NCI-H748 (cell line): ENCODE data around the gene SNX9.
"Not testable (repeated sequence)": the region's sequence is repeated elsewhere in the genome, so short reads cannot be mapped to it uniquely, and the experiment has no call there.

ENCODE experiments used
- DNase-seq: peaks from one replicate; lab custom pipeline; 2025; ENCODE audit not compliant: unreplicated experiment; lab: John Stamatoyannopoulos, UW

Gene SNX9

GRCh38 chr6:157853902-157854502 lies 31.0 kb downstream of the SNX9 start:
- DNase-seq = no peak

GRCh38 chr6:157855325-157855724 lies 32.3 kb downstream of the SNX9 start:
- DNase-seq = no peak

- DNase-seq = not testable (repeated sequence)
These were observed 32.8 kb downstream of the SNX9 start for GRCh38 chr6:157855804-157856203.

- not testable (repeated sequence) for DNase-seq
These were observed 35.6 kb downstream of the SNX9 start for GRCh38 chr6:157858664-157859063.

- no peak for DNase-seq
These were observed 36.9 kb downstream of the SNX9 start for GRCh38 chr6:157859775-157860504.

- no peak for DNase-seq
These were observed 37.5 kb downstream of the SNX9 start for GRCh38 chr6:157860505-157860991.

GRCh38 chr6:157861184-157861583 lies 38.1 kb downstream of the SNX9 start:
- no peak for DNase-seq

GRCh38 chr6:157861814-157862213 lies 38.8 kb downstream of the SNX9 start:
- DNase-seq = no peak

- no peak for DNase-seq
These were observed 39.7 kb downstream of the SNX9 start for GRCh38 chr6:157862706-157863105.

GRCh38 chr6:157864185-157864761 lies 41.2 kb downstream of the SNX9 start:
- DNase-seq = no peak

- DNase-seq = no peak
These were observed 42.2 kb downstream of the SNX9 start for GRCh38 chr6:157865249-157865648.

- no peak for DNase-seq
These were observed 44.1 kb downstream of the SNX9 start for GRCh38 chr6:157867155-157867559.

GRCh38 chr6:157867981-157868380 lies 44.9 kb downstream of the SNX9 start:
- no peak for DNase-seq

GRCh38 chr6:157868835-157869234 lies 45.8 kb downstream of the SNX9 start:
- no peak for DNase-seq

- no peak for DNase-seq
These were observed 46.7 kb downstream of the SNX9 start for GRCh38 chr6:157869673-157870302.

- peak; percentile 56 for DNase-seq
These were observed 50.8 kb downstream of the SNX9 start for GRCh38 chr6:157873735-157874344.

GRCh38 chr6:157877149-157877548 lies 54.1 kb downstream of the SNX9 start:
- DNase-seq = no peak

GRCh38 chr6:157877573-157878438 lies 54.8 kb downstream of the SNX9 start:
- no peak for DNase-seq

GRCh38 chr6:157879034-157879872 lies 56.2 kb downstream of the SNX9 start:
- no peak for DNase-seq

- DNase-seq = no peak
These were observed 56.8 kb downstream of the SNX9 start for GRCh38 chr6:157879873-157880254.
